Activated CD8-positive, alpha-beta memory T cell treated with anti-CD3 and anti-CD28 coated beads, Interleukin-2, amount 50 U/mL, for 48 hours (primary cell): ENCODE results near the gene GPS1.

Source experiments
- DNase-seq: peaks from one replicate; pipeline ENCODE4 v3.0.0-alpha.2; 2020

The GPS1 gene

DNA sequence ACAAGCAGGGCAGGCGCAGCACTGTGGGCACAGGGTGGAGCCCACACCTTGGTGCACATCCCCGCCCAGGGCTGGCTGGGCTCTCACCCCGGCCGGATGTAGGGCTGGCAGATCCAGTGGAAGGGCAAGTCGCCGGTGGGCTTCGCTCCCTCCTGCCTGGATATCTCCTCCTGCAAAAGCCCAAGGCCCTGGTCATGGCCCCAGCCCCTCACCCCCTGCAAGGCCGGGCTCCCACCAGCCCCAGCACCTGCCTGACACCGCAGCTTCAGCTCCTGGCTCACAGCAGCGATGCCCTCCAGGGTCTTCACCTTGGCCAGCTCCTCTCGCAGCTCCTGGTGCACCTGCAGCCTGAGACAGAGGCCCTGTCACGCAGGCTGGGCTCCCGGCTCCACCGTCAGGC, 8.9 kb downstream of the GPS1 start:
- no peak for DNase-seq

DNA sequence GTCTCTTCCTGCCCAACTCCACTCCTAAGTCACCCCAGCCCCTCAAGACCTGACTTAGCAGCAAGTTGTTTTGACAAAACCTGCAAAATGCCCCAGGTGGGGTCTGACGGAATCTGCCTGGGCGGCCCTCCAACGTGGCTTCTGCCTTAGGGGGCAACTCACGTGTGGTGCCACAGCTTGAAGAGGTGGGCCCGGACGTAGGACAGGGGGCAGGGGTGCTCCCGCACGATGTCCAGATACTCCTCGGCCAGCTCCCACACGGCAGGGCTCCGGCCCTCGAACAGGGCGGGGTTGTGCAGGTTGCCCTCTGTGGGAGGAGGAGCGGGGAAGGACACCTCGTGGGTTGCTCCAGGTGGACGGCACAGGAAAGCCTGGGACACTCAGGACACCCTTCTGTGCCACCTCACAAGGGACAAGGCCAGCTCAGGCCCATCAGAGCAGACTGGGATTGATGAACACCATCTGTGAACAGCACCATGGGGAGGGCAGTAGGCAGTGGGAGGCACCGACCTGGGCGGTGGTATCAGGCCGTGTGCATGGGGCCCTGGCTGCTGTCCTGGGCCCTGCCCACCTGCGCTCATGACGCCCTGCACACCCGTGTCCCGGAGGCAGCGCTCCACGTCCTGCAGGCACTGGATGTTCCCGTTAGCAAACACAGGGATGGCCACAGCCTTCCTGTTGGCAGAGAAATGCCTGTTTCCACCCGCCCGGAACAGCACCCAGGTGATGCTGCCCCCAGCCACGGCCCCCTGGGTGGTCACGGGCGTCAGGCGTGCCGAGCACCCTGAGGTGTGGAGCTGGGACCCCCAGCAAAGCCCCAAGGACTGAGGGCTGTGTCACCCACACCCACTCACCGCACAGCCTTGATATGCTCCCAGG, 9.6 kb downstream of the GPS1 start:
- DNase-seq: no peak

DNA sequence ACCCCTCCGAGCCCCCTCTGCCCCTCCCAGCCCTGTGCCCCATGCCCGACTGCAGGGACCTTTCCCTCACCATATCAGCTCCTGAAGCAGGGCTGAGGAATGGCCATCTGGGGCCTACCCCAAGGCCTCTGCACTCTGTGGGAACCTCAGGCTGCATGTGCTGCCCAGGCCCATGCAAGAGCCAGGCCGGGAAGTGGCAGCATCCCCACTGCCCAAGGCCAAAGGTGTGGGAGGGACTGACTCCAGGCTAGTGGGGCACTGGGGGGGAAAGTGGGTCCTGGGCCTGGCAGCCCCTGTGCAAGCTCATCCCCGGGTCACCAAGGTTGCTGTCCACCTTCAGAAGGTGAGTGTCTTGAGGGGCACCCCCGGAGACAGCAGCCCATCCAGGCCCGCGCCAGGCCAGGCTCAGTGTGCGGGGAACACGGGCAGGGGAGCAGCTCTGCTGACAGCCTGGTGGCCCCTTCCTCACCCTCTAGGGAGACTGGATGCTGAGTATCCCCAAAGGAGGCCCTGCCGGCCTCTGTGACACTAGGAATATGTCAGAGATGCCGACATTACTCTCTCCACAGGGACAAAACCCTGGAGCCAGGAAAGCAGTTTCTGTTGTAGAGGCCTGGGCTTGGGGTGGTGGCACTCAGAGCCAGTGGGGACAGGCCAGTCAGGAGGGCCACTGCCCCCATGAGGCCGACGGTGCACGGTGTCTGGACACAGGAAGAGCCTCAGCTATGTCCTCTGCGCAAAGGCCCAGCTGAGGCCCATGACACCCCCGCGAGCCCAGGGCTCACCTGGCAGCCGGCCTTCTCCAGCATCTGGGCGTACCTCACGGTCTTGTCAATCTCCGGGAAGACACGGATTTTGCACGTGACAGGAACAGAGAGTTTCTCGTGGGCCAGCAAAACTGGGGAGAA, 10.6 kb downstream of the GPS1 start:
- no peak for DNase-seq

DNA sequence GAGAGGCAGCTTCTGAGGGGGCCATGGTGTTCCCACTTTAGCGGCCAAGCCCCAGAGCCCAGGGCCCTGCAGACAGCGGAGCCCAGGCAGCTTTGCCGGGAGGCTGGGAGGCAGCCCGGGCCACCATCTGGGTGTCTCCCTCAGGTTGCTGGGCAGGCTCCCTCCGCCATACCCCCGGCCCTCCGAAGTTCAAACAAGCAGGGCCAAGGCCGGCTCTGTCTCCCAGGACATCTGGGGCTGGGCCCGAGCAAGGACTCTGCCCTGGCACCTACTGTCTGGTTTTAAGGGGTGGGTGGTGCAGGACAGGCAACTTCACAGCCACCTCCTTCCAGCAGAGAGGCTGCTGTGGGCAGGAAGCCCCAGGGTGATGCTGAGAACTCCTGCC, 11.3 kb downstream of the GPS1 start:
- DNase-seq: no peak

DNA sequence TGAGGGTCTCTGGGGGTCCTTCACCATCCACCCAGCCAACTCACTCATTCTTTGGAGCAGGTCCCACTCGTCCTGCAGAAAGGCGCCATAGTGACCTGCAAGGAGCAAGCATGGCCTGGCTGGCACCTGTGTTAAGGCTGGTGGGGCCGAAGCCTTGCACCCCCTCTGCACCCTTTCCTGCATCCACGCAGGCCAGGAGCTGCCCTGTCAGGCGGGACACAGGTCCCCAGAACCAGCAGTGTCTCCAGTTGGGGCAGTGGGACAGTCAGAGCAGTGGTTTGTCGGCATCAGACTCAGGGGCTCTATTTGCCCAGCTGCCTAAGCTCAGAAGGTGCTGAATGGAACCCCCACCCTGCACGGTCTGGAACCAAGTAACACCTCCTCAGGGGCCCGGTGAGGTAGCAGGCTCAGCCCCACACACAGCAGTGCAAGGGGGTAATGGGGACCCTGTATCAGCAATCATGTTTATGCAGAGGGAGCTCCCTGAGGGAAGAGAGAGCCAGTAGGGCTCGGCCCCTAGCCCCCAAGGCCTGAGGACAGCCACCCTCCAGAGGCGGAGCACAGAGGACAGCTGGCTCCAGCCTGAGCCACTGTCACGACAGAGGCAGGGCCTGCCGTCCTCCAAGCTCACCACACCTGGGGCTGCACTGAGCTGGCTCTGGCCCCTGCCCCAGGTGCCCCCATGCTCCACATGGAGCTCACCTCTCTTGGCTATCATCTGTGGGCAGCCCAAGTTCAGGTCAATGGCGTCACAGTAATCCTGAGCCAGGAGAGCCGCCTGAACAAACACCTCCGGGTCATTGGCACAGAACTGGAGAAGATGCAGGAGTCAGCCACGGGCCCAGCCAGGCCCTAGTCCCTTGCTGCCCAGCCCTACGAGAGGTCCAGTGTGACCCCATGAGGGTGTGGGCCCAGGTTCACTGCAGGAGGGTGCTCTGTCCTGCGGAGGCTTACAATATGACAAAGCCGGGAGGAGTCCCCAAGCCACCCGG, 12.0 kb downstream of the GPS1 start:
- no peak for DNase-seq

DNA sequence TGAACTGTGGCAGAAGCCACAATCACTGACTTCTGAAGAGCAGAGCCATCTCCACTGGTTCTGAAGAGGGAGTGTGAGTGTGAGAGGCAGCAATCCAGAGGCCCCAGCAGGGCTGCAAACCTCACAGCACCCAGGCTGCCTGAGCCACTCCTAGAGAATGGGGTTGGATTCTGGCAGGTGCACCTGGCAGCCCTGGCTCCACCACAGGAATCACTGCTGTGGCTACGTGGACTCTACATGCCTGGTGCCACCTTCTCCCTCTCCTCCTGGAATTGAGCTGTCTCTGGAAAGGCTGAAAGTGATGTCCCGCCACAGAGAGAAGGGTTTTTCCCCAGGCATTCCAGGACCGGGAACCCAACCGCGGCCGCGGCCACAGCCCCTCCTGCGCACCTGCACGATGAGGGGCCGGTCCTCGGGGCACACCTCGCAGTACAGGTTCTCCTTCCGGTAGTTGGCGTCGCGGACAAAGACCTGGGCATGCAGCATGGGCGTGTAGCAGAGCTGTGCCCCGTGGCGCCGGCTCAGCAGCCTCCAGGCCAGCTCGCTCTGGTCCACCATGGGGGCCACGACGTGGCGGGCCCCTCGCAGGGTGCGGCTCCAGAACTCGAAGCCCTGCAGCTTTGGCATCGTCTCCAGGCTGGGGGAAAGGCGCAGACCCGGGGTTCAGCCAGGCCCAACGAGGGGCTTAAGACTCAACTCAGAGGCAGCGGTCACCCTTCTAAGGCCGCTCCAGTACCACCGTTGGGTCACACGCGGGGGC, 12.9 kb downstream of the GPS1 start:
- DNase-seq: no peak

DNA sequence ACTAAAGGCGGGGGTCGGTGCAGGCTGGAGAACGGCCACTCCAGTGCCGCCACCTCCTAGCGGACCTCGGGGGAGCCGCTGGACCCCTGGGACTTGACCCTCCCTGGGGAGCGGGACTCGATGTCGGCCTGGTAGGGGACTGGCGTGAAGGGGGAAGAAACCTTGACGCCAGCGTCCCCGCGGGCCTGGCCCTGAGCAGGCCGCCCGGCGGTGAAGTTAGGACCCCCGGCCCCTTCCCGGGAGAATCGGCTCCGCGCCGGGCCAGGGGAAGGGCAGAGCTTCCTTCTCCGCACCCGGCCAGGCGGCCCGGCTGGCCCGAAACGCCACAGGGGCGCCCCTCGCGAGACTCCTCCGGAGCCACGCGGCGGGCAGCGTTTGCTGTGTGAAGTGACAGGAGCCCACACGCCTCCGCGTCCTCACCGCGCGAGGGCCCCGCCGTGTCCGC, 13.5 kb downstream of the GPS1 start:
- no peak for DNase-seq

DNA sequence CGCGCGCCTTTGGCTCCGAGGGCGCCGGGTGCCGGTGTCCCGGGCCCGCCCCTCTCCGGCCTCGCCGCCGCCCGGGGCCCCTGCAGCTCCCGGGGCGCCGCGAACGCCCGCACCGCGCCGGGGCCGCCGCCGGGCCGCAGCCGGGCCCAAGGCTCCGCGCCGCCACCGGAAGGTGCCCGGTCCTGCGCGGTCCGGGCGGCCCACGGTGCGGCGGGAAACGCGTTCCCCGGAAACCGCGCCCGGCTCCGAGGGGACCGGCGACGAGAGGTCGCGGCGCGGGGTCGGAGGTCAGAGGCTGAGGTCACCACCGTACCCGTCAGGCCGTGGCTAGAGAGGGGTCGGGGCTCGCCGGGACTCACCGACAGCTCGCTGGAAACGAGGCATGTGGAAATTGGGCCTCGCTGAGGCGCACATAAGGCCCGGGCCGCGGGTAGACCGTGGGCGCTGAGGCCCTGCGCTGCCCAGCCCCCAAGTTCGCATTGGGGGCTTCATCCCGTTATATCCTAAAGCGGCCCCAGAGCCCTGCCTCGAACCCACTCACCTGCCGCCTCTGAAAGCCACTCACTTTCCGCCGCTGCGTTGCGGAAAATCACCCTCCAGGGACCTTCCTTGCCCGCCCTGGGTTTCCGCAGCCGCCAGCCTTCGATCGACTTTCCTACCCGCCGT, 14.1 kb downstream of the GPS1 start, which contains the start of gene DUS1L:
DUS1L (minus strand) TSS at position 167 of the 666 bp plus-strand sequence. CDS start 745 bp downstream, outside the sequence.
- DNase-seq: peak; percentile 93

DNA sequence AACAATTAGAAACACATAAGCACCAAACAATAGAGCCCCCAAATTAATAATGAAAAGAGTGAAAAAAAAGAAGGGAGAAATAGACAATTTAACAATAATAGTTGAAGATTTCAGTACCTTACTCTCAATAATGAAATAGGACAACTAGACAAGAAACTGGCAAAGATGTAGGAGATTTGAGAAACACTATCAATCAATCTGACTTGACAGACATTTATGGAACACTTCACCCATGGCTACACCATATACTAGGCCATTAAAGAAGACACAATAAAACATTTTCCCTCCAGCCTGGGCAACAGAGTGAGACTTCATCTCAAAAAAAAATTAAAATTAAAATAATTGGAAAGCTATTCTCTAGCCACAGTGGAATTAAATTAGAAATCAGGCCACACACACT, 18.9 kb downstream of the GPS1 start:
- DNase-seq: no peak

DNA sequence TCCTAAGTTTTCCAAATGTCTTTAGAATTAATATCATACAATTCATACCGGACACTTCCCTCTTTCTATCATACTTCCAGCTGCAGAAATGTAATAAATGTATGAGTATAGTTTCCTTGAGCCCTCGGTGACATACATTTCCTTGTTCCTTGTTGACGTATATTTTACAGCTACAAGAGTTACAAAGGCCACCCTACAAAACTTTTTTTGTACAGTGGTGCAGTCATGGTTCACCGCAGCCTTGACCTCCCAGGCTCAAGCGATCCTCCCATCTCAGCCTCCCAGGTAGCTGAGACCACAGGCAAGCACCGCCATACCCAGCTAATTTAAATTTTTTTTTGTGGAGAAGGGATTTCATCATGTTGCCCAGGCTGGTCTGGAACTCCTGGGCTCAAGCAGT, 21.1 kb downstream of the GPS1 start:
- no peak for DNase-seq

DNA sequence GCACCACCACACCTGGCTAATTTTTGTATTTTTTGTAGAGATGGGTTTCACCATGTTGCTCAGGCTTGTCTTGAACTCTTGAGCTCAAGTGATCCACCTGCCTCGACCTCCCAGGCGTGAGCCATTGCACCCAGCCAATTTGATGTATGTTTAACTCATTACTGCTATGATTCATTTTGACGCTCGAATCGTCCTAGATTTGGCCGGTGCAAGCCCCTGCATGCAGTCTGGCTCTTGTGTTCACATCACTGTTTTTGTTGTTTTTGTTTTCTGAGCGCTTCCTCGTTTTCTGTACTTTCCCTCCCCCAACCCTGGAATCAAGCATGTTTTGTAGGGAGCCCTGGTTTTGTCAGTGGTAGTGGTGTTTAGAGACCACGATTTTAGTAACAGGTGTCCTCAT, 21.7 kb downstream of the GPS1 start:
- DNase-seq: no peak

DNA sequence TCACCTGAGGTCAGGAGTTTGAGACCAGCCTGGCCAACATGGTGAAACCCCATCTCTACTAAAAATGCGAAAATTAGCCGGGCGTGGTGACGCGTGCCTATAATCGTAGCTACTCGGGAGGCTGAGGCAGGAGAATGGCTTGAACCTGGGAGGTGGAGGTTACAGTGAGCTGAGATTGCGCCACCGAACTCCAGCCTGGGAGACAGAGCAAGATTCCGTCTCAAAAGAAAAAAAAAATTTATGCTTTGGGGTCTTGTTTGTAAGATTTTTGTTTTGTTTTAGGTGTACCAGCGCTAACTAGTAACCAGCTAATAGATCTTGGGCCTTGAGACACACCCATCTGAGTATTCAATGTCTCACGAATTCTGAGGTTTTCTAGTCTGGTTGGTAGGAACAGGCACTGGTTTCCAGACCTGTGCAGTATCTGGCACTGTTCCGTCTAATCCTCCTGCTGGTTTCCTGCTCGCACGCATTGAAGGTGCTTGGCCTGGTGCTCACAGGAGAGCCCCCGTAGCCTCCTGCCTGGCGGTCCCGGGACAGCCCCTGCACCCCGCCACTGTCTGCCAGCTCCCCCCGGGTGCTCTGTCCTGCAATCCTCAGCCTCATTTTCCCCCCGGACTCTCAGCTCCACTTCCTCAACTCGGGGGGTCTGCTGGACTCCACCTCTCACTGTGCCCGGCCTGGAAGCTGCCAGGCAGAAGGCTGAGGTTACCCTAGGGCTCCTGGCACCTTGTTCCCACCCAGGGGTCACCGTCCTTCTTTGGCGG, 24.5 kb downstream of the GPS1 start:
- no peak for DNase-seq

DNA sequence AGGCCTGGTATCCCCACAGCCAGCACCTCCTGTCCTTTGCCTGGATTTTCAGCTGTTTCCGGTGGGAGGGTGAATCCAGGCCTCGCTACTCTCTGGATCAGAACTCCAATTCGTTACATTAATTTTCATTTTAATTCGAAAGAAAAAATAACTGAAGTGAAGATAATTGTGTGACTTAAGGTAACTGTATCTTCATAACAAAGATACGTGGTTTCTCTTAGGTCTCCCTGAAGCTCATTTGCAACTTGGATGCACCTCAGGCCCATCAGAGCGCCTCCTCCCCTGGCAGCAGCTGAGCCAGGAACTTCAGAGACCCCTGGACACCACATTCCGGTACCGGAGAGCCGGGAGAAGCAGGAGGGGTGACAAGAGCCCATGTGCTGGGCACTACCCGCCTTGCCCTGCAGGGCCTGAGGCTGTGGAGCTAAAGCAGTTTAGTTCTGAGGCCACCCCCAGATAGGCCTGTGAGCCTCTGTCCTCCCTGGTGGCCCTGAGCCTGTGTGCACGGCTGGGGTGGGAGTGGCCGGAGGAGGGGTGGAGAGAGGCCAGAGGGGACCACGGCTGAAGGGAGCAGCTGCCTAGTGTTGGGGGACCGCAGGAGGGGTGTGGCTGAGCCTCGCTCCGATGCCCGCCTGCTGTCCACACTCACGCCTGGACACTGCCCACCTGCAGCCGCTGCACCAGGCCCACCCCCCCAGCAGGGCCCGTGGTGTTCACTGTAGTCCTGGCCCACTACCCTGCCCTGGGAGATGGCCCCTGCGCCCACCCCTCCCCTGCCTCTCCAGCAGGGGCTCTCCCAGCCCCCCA, 25.3 kb downstream of the GPS1 start:
- DNase-seq: no peak

DNA sequence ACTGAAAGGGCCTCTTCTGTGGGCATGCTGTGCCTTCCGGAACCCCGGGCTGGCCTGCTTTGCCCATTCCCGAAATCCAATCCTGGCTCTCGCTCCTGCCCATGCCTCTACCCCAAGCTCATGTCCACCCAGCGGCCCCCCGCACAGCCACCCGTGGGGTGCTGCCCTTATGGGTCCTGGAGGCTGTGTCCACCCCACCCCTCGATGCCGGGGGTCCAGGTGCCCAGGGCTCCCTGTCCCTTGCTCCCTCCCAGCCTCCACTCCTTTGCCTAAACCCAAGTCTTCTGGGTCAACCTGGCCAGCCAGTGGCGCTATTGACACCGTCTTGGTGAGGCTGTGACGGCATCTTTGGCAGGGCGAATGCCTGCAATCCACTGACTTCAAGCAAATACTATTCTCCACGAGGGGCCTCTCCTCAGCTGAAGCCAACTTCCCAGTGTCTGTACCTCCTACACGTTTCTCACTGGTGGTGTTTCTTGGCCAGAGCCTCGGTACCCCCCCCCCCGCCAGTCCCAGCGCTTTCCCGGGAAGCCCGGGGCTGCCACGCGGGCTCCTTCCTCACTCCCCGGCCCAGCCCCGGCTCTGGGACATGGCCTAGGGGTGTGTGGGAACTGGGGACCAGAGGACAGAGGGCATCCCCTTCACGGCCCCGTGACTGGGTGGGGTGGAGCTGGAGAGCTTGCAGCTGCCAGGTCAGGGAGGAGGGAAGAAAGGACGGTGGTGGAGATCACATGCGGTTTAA, 26.1 kb downstream of the GPS1 start:
- no peak for DNase-seq

DNA sequence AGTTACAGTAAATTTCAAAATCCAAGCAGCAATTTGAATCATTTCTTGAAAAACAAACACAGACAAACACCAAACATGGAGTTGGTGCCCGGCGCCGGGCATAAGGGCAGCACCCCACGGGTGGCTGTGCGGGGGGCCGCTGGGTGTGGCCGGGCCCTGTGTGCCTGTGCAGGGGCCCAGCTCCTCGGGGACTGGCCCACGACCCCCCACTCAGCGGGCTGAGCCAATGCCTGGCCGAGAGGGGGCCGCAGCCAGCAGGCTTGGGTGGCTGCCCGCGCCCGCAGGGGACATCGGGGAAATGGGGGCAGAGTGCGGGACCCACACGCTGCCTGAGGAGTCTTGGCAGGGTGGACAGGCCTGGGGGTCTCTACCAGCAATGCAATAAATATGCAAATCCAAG, 26.7 kb downstream of the GPS1 start:
- no peak for DNase-seq

DNA sequence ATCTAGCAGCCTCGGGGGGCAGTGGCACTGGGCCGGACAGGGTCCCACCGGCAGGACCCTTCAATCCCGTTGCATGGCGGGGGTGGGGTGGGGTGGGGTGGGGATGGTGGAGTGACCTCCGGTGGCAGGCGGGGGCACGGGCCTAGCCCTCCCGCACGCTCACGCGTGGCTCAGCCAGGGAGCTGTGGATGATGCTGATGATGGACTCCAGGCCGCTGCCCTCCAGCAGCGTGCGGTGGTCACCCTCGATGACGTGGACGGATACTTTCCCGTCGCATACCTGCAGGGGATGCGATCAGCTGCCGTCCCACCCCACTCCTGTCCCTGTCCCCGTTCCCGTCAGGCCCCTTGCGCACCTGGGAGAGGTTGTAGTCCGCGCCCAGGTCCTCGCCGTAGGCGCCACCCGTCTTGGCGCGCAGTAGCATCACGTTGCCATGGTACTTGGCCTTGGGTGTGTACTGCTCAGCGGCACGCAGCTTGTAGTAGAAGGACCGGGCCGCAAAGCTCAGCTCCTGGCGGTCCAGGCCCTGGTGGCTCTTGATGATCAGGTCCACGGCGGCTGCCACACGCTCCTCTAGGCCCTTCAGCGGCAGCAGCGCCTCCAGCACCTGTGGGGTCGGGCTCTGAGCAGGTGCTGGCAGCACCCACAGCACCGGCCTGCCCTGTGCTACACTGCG, 27.4 kb downstream of the GPS1 start:
- no peak for DNase-seq

DNA sequence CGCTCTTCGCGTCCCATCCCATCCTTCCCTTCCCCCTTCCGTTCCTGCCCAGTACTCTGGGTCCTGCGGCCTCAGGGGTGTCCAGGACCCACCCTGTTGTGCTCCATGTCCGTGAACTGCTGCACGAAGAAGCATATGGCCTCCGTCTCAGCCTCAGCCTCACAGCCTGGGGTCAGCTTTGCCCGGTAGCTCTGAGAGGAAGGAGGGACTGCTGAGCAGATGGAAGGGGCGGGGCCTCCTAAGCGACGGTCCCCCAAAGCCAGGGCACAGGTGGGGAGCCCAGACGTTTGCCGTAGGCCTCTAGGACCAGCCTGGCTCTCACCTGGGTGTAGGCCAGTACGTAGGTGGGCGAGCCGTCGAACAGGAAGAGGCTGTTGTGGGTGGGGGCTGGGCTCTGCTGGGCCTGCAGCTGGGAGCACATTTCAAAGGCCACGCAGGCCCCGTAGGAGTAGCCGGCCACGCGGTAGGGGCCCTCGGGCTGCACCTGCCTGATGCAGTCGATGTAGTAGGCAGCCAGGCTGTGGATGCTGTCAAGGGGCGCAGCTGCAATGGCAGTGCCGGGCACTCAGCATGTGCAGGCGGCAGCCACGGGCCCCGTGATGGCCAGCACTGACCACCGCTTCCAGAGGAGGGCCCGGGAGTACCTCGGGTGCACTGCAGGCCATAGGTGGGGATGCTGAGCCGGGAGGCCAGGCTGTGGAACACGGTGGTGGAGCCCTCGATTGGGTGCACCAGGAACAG, 28.5 kb downstream of the GPS1 start:
- no peak for DNase-seq
